ENCODE results near the gene SRGAP1.

The SRGAP1 gene

DNA sequence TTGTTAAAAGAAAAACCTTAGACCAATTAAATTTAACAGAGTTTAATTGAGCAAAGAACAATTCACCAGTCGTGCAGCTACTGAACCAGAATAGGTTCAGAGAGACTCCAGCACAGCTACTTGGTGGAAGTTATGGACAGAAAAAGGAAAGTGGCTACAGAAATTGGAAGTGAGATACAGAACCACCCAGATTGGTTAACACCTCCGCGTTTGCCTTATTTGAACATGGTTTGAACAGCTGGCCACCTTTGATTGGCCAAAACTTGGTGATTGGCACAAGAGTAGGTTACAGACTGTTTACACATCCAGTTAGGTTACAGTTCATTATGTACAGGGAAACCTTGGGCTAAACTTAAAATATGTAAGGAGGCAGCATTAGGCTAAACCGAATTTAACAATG, 54.9 kb downstream of the SRGAP1 start:
- no peaks in the 10 kb centered on the region for H3K9me3 Mint-ChIP-seq (ENCODE audit: low read depth)
- no peak overlapping the region for H3K27ac Mint-ChIP-seq
- H3K36me3 Mint-ChIP-seq, result no peaks in the 10 kb centered on the region
- no peak overlapping the region for H3K4me3 Mint-ChIP-seq
- peaks cover 1% of the 10 kb centered on the region for H3K4me1 Mint-ChIP-seq (ENCODE audit: low read depth)
- H3K27me3 Mint-ChIP-seq, result peaks cover 2% of the 10 kb centered on the region

DNA sequence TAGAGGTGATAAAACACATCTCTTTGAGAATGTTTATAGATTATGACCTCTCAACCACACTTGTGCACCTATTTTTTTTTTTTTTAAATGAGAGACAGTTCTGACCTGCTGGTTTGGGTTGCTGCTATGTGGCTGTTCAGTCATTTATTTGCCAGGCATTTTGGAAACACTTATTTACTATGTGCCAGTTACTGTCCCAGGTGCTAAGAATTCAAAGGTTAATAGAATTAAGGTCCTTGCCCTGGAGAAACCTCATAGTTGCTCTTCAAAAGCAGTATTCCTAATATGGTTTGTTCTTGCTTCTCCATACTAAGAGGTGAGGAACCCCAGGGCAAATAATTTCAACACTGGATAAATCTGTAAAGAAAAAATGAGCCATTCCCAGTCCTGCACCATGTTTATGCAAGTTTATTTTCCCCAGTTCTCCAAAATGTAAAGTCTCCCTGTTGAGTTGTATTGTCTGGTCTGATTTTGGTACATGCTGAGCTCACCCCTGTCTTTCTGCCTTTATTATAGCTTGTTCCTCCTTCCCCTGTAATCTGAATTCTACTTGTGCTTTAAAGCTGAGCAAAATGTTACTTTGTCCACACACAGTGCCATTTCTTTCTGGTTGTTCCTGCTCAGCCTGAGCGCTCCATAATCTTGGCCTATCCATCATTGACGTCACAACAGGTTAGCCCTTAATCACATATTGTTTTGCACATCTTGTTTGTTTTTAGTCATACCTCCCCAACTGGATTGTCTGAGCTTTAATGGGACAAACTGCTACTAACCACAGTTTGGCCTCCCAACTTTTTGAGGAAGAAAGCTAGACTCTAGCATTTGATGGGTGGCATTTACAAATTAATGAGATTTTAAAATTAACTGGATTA, 56.7 kb downstream of the SRGAP1 start:
- Mint-ChIP-seq H3K27me3 (peaks cover 2% of the 10 kb centered on the region), H3K4me1 (ENCODE audit: low read depth) (peaks cover 1% of the 10 kb centered on the region), H3K27ac (no peak overlapping the region), H3K4me3 (no peak overlapping the region), H3K36me3 (no peaks in the 10 kb centered on the region), H3K9me3 (ENCODE audit: low read depth) (no peaks in the 10 kb centered on the region)

- Mint-ChIP-seq H3K4me1 (ENCODE audit: low read depth) (no peaks in the 10 kb centered on the region), H3K27me3 (peaks cover 2% of the 10 kb centered on the region), H3K4me3 (no peak overlapping the region), H3K36me3 (no peaks in the 10 kb centered on the region), H3K27ac (no peak overlapping the region), H3K9me3 (ENCODE audit: low read depth) (no peaks in the 10 kb centered on the region)
Measured at GRCh38 chr12:63904653-63905052, 60.2 kb downstream of the SRGAP1 start.

DNA sequence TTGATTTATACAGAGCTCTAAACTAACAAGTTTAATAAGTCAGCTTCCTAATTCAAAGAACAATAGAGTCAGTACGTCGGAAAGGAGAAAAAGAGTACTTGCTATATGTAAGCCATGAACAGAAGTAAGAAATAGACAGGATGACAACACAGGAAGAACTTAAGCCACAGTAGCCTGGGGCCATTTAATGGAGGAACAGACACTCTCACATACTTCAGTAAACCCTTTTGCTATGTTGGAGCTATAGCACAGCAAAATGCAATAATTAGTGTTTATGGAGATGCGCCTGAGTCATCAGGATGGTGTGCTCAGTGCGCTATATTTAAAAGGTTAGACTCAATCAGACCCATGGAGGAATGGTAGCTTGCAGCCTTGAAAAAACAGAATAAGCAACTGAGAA, 61.0 kb downstream of the SRGAP1 start:
- Mint-ChIP-seq H3K27me3 (peaks cover 2% of the 10 kb centered on the region), H3K4me1 (ENCODE audit: low read depth) (no peaks in the 10 kb centered on the region), H3K36me3 (no peaks in the 10 kb centered on the region)

GRCh38 chr12:63906876-63907275, 62.4 kb downstream of the SRGAP1 start:
- H3K36me3 Mint-ChIP-seq, result no peaks in the 10 kb centered on the region
- no peaks in the 10 kb centered on the region for H3K9me3 Mint-ChIP-seq (ENCODE audit: low read depth)
- no peaks in the 10 kb centered on the region for H3K4me1 Mint-ChIP-seq (ENCODE audit: low read depth)
- H3K27me3 Mint-ChIP-seq, result no peaks in the 10 kb centered on the region
- no peak overlapping the region for H3K4me3 Mint-ChIP-seq
- no peak overlapping the region for H3K27ac Mint-ChIP-seq

More for the DNA sequence above, 61.0 kb downstream of the SRGAP1 start:
- Mint-ChIP-seq H3K9me3 (ENCODE audit: low read depth) (no peaks in the 10 kb centered on the region), H3K4me3 (no peak overlapping the region), H3K27ac (no peak overlapping the region)

DNA sequence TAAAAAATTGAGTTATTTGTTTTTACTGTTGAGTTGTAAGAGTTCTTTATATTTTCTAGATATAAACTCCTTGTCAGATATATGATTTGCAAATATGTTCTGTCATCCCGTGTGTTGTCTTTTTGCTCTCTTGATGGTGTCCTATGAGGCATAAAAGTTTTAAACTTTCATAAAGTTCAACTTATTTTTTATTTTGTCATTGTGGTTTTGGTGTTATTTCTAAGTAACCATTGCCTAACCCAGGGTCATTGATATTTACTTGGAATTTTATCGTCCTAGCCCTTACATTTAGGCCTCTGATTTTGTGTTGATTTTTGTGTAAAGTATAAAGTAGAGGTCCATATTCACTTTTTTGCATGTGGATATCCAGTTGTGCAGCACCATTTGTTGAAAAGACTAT, 63.1 kb downstream of the SRGAP1 start:
- Mint-ChIP-seq H3K36me3 (no peaks in the 10 kb centered on the region), H3K4me3 (no peak overlapping the region), H3K27ac (no peak overlapping the region), H3K9me3 (ENCODE audit: low read depth) (no peaks in the 10 kb centered on the region), H3K27me3 (no peaks in the 10 kb centered on the region), H3K4me1 (ENCODE audit: low read depth) (no peaks in the 10 kb centered on the region)

DNA sequence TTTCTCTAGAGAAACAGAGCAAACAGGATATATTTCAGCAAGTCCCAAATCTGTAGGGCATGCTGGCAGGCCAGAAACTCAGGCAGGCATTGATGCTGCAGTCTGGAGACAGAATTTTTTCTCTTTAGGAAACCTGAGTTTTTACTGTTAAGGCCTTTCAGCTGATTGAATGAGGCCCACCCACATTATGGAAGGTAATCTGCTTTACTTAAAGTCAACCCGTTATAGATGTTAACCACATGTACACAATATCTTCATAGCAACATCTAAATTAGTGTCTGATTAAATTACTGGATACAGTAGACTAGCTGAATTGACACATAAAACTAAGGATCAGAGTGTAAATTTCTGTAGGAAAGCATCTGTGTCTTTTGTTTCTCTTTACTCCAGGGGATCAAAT, 65.2 kb downstream of the SRGAP1 start:
- no peak overlapping the region for H3K27ac Mint-ChIP-seq
- H3K36me3 Mint-ChIP-seq, result no peaks in the 10 kb centered on the region
- H3K4me3 Mint-ChIP-seq, result no peak overlapping the region
- H3K4me1 Mint-ChIP-seq (ENCODE audit: low read depth), result no peaks in the 10 kb centered on the region
- no peaks in the 10 kb centered on the region for H3K9me3 Mint-ChIP-seq (ENCODE audit: low read depth)
- no peaks in the 10 kb centered on the region for H3K27me3 Mint-ChIP-seq

DNA sequence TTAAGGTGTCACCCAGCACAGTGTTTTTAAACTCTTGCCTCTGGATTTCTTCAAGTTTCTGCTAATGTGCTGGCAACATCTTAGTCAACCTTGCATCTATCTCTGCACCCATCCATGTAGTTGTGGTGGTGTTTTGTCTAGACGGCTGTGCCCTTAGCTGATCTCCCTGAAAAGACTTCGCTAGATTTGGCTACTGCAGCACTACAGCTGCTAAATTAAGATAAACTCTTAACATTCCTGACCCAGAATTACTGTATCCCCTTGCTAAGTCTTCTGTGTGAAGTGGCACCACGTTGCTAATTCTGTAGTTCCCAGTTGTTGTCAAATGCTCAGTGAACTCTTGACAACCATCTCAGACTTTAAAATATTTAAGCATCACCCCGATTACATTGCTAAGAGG, 66.8 kb downstream of the SRGAP1 start:
- H3K9me3 Mint-ChIP-seq (ENCODE audit: low read depth), result no peaks in the 10 kb centered on the region
- H3K27me3 Mint-ChIP-seq, result no peaks in the 10 kb centered on the region
- H3K4me3 Mint-ChIP-seq, result no peak overlapping the region
- H3K4me1 Mint-ChIP-seq (ENCODE audit: low read depth), result no peaks in the 10 kb centered on the region
- H3K36me3 Mint-ChIP-seq, result no peaks in the 10 kb centered on the region
- H3K27ac Mint-ChIP-seq, result no peak overlapping the region

DNA sequence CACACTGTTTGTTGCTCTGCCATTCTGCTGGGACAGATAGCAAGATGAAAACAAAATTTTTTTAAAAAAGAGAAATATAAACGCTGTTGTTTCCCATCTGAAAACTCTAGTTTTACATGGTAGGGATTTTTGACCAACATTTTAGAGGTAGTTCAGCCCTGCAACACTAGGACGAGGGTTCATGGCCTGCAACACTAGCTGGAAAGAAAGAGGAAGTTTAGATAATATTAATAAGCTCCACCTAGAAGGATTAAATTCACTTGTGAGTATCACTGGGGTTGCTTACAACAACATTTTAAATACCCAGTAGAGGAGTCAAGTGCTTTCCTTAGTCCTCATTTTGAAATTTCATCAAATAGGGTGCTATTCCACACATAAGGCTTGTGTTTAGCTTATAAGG, 68.2 kb downstream of the SRGAP1 start:
- Mint-ChIP-seq H3K27me3 (no peaks in the 10 kb centered on the region), H3K27ac (no peak overlapping the region), H3K9me3 (ENCODE audit: low read depth) (no peaks in the 10 kb centered on the region), H3K4me1 (ENCODE audit: low read depth) (no peaks in the 10 kb centered on the region), H3K4me3 (no peak overlapping the region), H3K36me3 (no peaks in the 10 kb centered on the region)

DNA sequence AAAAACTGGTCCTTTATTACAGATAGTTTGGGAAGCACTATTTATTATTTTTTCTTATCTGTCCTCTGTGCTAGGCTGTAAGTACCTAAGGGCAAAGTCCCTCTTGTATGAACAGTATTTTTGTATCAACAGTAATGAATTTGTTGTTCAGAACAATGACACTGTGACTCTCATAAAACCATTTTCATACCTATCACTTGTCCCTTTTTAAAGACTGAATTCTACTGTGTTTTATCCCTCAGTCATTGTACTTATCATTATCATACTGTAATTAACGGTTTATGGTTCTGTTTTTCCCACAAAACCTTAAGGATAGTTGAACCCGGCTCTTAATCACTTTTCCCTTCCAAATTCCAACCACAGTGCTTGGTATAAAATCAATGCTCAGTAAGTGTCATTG, 69.4 kb downstream of the SRGAP1 start:
- H3K27me3 Mint-ChIP-seq, result no peaks in the 10 kb centered on the region
- H3K27ac Mint-ChIP-seq, result no peak overlapping the region

GRCh38 chr12:63915105-63915800, 70.8 kb downstream of the SRGAP1 start:
- H3K9me3 Mint-ChIP-seq (ENCODE audit: low read depth), result no peaks in the 10 kb centered on the region
- no peak overlapping the region for H3K4me3 Mint-ChIP-seq
- no peak overlapping the region for H3K27ac Mint-ChIP-seq
- H3K27me3 Mint-ChIP-seq, result no peaks in the 10 kb centered on the region
- no peaks in the 10 kb centered on the region for H3K4me1 Mint-ChIP-seq (ENCODE audit: low read depth)
- no peaks in the 10 kb centered on the region for H3K36me3 Mint-ChIP-seq

More for the DNA sequence above, 69.4 kb downstream of the SRGAP1 start:
- Mint-ChIP-seq H3K36me3 (no peaks in the 10 kb centered on the region), H3K4me1 (ENCODE audit: low read depth) (no peaks in the 10 kb centered on the region), H3K9me3 (ENCODE audit: low read depth) (no peaks in the 10 kb centered on the region), H3K4me3 (no peak overlapping the region)

DNA sequence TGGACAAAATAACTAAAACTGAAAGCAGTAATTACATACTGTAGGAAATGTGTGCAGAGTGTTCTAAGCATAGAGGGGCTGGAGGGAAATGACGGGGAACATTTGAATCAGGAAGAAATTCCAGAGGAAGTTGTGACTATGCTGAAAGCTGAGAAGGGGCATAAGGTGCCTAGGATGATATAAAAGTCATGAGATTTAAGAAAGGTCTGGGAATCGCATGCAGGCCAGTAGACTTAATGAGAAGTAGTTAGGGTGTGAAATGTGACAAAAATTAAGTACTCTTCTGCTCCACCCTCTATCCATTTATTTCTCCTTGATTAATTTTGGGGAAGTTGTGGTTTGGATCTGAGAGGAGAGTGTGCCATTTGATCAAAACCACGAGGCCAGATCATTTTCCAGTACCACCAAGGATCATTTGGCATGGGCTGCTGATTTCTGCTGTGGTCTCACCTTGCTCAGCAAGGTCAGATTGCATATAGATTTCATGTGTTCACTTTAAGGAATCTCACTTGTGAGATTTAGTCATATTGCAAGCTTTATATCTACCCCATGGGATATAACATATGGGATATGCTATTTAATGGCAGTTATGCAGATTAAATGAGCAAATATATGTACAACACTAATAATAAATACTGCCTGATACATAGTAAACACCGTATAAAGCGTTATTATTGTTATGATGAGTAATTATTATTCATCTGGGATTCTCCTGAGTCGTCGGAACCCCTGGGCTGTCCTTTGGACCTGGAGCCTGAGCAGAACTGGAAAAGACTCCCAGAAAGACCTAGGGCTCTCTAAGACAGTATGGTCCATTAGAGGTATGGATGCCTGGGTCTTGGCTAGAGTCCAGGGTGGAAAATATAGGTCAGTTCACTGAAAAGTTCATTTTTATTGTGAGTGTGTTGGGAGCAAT, 72.3 kb downstream of the SRGAP1 start:
- H3K27ac Mint-ChIP-seq, result no peak overlapping the region
- no peak overlapping the region for H3K4me3 Mint-ChIP-seq
- no peaks in the 10 kb centered on the region for H3K4me1 Mint-ChIP-seq (ENCODE audit: low read depth)
- no peaks in the 10 kb centered on the region for H3K36me3 Mint-ChIP-seq
- H3K9me3 Mint-ChIP-seq (ENCODE audit: low read depth), result no peaks in the 10 kb centered on the region
- H3K27me3 Mint-ChIP-seq, result no peaks in the 10 kb centered on the region

- no peaks in the 10 kb centered on the region for H3K27me3 Mint-ChIP-seq
Measured at GRCh38 chr12:63917477-63917862, 73.0 kb downstream of the SRGAP1 start.

GRCh38 chr12:63917864-63918799, 73.6 kb downstream of the SRGAP1 start:
- no peak overlapping the region for H3K4me3 Mint-ChIP-seq
- H3K27me3 Mint-ChIP-seq, result no peaks in the 10 kb centered on the region

More at GRCh38 chr12:63917477-63917862, 73.0 kb downstream of the SRGAP1 start:
- Mint-ChIP-seq H3K4me3 (no peak overlapping the region), H3K36me3 (no peaks in the 10 kb centered on the region), H3K9me3 (ENCODE audit: low read depth) (no peaks in the 10 kb centered on the region), H3K27ac (no peak overlapping the region), H3K4me1 (ENCODE audit: low read depth) (no peaks in the 10 kb centered on the region)

More at GRCh38 chr12:63917864-63918799, 73.6 kb downstream of the SRGAP1 start:
- Mint-ChIP-seq H3K27ac (no peak overlapping the region), H3K36me3 (no peaks in the 10 kb centered on the region), H3K9me3 (ENCODE audit: low read depth) (no peaks in the 10 kb centered on the region), H3K4me1 (ENCODE audit: low read depth) (no peaks in the 10 kb centered on the region)

Measured in activated naive CD8-positive, alpha-beta T cell (primary cell).